HG03196 (cell line): ENCODE data around the gene PRMT7.

ENCODE experiments used
- ATAC-seq: cut with Tn5 transposase; IDR thresholded peaks from one replicate; pipeline ENCODE4 v1.9.1; 2021; ENCODE audit not compliant: unreplicated experiment

PRMT7 gene

DNA sequence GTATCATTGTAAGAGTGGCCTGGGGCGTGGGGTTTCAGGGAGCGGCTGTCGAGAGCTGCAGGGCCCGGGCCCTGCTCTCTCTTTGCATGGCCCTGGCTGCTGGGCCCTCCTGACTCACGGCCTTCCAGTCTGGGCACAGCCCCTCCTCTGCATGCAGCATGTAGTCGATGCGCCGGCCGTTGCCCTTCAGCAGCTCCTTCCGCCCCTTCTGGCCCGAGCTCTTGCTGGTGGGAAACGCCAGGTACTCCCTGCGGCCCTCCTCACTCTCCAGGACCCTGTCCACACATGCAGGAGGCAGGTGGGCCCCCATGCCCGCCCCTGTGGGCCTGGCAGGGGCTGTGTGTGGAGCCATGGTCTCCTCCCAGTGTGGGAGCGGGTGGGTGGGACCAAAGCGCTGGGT, 50.7 kb downstream of the PRMT7 start:
- ATAC-seq, result no peak

DNA sequence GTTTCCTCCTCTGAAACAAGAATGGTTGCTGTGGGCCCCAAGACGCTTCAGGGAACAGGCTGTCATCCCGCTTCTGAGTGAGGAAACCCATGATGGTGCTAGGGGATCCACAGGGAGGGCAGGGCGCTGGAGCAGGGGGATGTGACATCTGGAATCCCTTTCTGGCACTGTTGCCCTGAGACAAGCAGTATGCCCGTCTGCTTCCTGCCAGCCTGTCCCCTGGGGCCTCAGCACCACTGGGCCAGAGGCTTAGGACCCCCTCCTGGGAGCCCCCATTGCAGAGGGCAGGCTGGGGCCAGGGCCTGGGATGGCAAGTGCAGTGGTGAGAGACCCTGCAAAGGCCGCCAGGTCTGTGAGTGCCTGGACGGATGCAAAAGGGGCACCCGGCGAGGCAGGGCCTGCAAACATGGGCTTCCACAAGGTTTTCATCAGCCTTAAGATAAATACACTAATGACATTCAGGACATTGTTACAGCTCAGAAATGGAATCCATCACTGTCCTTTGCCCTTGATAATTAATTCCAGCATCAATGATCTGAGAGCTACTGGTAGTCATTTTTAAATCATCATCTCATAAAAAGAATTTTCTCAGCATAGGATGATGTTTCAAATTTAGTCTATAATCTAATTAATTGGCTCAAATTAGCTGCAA, 51.6 kb downstream of the PRMT7 start:
- ATAC-seq, result no peak

DNA sequence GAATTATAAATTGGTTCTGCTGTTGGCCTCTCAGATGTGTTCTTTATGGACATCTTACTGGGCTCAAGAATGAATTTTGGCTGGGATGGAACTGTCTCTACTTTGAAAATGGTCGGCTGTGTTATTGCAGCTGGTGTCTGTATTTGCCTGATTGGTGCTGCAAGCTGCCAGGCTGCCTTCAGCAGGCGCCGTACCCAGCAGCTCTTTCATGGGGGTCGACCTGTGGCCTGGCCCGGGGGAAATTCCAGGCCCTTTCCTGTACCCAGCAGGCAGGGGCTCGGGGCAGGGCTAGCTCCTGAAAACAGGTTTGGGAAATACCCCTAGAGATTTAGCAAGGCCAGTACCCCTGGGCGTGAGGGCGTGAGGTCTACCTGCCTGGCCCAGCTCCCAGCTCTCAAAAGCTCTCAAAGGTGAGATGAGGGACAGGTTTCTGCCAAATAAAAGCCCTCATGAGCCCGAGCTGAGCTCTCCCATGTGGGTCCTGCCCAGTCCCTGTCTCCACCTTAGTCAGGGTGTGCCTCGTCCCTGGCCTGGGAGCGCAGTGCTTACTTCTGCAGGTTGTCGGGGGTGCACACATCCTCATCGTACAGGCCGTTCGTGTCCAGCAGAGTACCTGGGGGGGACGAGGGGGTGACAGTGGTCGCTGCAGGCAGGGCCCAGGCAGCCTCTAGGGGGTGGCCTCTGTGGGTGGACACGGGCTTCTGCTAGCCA, 52.3 kb downstream of the PRMT7 start:
- no peak for ATAC-seq

DNA sequence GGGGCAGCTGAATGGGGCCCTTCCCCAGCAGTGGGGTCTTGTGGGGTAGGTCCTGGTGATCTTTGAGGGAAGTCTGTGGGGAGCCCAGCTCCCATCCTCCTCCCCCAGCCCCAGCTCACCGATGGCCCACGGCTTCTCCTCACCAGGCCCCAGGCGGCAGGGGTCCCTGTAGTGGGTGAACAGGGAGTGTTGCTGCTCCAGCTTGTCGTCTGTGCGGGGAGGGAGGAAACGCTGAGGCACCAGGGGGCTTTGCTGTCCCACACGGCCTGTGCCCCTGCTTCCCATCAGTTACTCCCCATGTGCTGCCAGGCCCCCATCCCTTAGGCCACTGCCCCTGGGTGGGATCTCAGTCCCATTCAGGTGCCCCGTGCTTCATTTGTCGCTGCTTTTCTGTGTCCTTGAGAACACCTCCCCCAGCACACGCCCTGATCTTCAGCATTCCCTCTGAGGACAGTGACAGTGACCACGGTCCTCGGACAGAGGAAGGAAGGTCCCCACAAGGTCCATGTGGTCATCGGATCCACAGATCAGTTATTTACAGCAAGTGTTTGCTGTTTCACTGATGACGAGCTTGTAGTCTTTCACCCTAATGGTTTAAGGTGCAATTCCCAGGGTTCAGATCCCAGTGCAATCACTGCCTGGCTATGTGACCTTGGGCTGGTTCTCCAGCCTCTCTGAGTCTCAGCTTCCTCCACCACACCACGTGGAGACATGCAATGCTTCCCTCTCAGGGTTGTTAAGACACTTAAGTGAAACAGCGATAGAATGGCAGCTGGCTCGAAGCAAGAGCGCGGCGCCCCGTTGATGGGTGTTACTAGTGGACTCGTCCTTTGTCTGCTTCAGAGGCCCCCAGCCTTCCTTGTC, 53.1 kb downstream of the PRMT7 start:
- ATAC-seq, result no peak

DNA sequence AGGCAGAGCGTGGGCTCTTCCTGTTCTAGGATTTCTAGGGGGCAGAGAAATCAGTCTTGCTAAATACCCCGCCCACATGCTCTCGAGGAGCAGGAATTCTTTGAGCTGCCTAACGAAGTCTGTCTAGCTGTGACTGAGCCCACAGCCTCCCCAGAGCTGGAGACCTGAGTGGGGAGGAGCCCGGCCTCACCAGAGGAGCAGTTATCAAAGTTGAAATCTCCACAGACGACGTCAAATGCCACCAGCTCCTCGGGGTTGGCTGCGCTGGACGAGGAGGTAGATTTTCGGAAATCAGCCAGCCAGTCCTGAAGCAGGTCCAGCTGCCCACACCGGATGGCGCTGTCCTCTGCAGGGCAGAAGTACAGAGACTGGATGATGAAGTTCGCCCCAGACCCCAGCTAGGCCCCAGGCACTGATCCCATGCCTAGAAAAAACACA, 53.8 kb downstream of the PRMT7 start:
- ATAC-seq, result no peak

DNA sequence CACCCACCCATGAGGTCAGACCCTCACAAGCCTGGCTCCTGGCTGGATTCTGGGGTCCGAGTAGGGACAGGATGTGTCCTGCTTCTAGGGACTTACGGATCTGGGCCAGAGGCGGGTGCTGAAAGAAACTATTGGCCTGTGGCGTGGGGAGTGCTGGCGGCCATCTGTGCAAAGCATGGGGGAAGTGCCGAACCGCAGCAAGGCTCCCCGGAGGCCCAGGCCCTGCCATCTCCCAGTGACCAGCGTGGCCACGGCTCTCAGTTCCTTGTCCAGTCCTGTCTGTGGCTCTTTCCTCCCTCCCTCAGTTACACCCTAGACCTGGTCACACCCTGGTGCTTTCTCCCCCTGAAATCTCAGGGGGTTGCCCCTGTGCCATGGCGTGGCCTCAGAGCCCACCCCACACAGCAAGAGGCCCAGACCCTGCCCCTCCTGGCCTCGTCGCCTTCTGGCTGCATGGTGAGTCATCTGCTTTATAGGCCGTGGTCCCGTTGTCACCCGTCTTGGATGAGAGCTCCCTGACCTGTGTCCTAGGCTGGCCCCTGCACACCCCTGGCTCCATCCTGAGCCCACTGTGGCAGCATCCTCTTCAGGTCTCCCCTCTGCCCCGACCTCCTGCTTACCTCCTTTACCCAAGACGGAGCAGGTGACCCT, 54.5 kb downstream of the PRMT7 start:
- ATAC-seq, result no peak

DNA sequence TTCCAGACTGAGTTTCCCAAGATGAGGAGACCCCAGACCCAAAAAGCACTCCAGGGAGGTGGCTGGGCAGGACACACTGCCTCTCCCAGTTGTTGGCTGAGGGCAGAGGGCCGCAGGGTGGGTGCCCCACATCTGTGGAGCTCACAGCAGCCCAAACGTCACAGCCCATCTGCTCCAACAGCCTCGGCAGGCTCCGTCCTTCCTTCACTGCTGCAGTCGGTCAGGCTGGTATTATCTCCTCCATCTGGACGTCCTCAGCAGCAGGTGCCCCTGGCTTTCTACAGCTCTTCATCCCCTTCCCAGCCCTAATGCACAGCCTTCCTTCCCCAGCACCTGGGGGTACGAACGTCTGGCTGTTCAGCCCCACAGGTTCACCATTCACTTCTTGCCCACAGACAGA, 55.2 kb downstream of the PRMT7 start:
- ATAC-seq, result no peak

DNA sequence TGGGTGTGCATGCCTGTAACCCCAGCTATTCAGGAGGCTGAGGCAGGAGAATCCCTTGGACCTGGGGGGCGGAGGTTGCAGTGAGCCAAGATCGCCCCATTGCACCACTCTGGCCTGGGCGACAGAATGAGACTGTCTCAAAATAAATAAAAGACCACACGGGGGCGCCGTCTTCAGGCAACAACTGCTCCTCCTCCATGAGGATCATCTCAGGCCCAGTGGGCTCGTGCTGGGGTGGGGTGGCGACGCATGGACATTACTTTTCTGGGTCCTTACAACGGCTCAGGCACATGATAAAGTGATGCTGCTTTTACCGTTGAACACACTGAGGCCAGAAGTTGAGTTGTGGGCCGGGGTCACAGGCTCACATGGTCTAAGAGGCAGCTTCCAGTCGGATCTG, 56.2 kb downstream of the PRMT7 start:
- no peak for ATAC-seq

DNA sequence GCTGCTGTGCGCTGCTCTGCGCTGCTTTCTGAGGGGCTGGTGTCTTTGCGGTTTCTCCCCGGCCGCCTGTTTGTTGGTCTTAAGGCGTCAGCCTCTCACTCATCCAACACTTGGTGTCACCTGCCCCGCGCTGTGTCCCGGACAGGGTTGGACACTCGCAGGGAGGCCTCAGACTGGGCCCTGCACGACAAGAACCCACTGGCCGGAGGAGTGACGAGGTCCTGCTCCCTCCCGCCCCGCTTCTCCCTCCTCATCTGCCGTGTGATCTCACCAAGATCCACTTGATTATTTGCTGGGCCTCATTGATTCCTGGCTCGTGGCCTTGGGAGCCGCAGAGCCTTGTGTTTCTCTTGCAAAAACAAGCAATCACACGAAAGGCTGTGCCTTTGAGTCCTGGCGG, 56.6 kb downstream of the PRMT7 start:
- no peak for ATAC-seq

DNA sequence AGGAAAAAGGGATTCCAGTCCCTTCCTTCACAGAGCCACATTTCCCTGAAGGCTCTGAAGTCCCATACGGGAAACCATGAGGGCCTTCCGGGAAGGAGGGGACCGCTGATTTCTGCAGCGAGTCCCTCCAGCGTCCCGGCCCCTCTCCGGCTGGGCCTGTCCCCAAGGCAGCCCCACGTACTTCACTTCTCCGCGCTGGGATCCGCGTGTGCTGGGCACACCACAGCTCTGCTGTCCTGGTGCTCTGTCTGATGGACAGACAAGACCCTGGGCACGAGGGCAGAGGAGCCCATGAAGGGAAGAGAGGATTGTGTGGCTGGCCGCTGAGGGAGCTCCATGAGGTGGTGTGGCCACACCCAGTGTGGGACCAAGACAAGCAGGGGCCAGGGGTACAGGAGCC, 57.1 kb downstream of the PRMT7 start:
- ATAC-seq, result no peak

DNA sequence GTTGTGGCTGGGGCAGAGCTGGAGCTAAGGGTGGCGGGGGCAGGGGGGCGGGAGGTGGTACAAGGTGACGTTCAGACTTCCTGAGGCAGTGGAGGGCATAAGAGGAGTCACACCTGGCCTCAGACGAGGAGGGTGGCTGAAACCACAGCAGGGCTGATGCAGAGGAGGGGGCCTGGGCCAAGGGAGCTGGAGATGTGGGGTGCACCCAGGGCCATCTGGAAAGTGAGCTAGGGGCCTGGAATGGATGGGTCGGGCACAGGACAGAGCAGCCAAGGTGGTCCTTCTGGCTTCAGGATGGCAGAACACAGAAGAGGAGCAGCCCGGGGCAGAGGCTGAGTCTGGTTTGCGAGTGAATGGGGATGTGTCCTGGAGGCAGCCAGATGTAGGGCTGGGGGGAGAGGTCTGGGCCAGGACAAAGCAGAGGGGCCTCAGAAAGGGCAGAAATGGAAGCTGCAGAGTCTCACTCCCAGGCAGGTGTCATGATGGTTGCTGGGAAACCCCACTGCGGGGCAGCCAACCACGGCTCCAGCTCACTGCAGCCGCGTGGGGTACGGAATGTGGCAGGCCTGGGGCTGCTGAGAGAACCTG, 57.6 kb downstream of the PRMT7 start:
- ATAC-seq, result no peak

DNA sequence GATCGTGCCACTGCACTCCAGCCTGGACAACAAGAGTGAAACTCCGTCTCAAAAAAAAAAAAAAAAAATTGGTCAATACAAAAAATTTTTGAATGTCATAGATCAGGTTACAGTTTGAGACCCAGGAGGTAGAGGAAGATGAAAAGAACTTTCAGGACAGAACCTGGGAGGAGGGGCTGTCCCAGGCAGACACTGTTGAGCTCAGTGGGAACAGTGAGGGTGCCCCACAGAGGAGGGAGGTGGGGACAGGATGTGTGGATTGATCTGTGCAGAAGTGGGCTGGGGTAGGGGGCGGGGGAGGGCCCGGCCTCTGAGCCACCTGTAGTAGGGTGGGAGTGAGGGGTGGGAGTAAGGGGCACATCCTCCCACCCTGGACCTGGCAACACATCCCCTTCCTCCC, 58.3 kb downstream of the PRMT7 start:
- no peak for ATAC-seq

DNA sequence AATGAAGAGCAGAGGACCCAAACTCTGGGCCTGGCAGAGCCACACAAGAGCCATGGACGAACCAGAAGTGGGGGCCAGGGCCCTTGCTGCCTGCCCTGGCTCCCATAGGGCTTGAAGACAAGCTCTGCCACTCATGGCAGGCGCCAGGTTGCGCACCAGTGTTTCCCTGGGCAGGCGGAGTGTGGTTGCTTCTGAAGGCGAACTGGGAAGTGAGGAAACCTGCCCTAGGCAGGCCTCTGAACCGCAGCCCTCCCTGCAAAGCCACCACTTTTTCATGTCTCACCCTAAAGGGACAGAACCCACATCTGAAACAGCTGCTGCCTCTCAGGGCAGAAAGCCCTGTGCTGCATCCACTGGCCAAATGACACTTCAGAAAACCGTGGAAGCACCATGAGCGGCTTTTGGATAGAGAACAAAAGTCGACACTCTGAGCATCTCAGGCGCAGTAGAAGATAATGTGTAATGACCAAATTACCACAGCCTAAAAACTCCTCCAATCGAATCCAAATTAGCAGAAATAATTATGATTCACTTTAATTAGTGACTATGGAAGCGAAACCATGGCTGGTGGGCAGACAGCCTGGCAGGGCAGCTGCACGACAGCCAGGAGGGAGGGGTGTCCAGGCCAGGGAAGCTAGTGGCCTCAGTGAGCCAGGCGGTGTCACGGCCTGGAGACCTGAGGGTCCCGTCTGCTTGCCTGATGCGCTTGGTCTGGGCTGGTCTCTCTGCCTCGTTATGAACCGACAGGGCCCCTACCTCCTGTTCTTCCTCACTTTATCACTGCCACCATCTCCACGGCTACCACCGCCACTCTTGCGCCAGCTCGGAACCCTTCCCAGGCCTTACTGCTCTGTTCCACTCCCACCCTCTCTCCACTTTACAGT, 59.1 kb downstream of the PRMT7 start:
- peak; percentile 43 for ATAC-seq

DNA sequence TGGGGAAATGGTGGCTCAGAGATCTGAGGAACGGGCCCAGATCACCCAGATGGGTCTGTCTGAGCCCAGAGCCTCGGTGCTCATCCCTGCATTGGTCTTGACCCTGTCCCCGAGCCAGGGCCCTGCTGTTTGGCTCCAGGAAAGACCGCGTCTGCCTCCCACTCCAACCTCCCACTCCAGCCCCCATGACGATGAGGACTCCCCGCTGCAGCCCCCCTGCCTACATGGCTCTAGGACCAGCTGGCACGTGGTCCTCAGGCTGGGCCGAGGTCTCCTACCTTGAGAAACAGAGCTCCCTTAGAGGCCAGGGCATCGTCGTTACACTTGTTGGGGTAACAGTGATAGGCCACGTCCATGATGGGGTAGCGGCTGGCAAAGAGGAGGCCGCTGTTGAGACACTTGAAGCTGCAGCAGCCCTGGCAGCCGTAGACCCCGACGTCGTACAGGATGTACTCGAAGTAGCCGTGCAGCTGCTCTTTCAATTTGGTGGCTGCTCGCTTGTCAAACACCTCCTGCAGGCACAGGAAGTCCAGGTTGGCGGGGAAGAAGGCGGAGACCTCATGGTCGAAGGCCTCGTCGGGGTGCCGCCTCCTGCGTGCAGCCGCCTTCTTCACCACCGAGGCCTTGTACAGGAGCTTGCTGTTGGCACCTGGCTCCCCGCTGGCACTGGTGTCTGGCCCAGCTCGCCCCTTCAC, 59.9 kb downstream of the PRMT7 start:
- no peak for ATAC-seq

DNA sequence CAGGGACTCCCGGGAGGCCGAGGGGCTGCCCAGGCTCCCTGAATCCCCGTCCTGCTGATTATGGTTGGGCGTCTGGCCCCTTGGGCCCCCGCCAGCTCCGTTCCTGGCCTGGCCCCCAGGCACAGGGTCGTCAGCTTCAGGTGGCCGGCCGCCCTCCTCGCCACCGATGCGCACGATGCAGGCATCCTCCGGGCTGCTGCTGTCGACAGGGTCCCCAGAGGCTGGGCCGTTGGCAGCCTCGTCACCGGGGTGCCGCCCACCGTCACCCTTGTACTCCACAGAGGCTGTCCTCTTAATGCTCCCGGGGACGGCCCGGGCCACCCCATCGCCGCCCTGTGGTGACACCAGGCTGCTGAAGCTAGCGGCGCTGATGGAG, 60.4 kb downstream of the PRMT7 start:
- no peak for ATAC-seq

DNA sequence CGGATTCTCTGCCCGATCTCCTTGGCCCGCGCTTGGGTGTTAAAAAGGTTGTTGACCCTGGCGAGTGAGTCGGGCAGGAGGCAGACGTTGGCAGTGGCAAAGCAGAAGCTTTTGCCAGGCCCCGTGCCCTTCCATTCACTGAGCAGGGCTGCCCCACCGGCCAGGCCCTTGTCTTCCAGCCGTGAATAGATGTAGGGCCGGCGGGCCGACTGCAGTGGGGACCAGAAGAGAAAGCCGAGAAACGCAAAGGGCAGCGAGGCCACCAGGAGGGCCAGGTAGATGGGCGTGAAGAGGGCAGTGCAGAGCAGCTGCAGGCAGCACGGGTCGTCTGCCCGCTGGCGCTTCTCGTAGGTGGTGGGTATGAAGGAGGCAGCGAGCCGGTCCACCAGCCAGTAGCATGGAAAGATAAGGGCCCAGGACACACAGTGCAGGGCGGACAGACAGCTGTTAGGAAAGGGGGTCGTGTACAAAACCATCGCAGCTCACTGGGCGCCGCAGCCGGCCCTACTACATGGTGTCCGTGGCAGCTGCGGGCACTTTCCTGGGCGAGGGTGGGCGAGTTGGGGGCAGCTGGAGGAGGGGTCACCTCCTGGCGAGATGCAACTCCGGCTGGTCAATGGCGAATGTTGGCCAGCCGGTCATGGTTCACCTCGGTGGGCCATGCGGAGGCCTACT, 61.0 kb downstream of the PRMT7 start:
- ATAC-seq, result no peak

DNA sequence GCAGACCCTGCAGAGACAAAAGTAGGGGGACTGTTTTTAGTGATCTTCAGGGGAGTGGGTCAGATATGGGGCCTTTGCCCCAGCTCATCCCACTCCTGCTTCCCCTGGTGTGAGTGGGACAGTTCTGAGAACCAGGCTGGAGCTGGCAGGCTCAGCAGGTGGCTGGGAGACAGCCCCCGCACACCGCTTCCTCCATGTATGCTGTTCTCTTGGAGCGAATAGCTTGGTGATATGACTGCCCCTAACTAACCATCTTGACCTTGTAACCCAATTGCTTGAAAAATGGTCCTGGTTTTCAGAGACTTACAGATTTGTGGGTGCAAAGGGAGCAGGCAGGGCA, 61.5 kb downstream of the PRMT7 start:
- no peak for ATAC-seq

DNA sequence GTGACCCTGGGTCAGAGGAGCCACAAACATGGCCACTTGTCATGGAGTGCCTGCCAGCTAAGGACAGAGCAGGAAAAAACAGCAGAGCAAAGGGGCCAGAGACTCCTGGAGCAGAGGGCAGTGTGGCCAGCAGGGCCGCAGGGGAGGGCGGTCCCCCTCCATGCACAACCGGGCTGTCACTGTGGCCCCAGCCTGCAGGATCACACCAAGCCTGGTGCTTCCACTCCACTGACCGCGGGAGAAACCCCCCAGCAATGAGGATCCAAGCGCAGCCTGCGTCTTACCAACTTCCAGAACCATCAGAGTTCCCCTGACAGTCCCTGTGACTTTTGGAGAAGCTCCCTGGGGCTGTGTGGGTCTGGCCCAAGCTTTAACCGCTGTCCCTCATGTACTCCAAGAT, 62.0 kb downstream of the PRMT7 start:
- no peak for ATAC-seq
